ENCODE data around the gene QKI.

QKI gene

GRCh38 chr6:163486821-163487220, 72.3 kb downstream of the QKI start:
- DNase-seq (ENCODE audit: low spot score), result no peak

- DNase-seq (ENCODE audit: low spot score), result no peak
Measured at GRCh38 chr6:163487606-163488005, 73.1 kb downstream of the QKI start.

- no peak for DNase-seq (ENCODE audit: low spot score)
Measured at GRCh38 chr6:163489584-163489983, 75.1 kb downstream of the QKI start.

GRCh38 chr6:163490826-163491577, 76.5 kb downstream of the QKI start:
- no peak for DNase-seq (ENCODE audit: low spot score)

GRCh38 chr6:163491737-163492300, 77.3 kb downstream of the QKI start:
- no peak for DNase-seq (ENCODE audit: low spot score)

- no peak for DNase-seq (ENCODE audit: low spot score)
Measured at GRCh38 chr6:163494279-163494727, 79.8 kb downstream of the QKI start.

GRCh38 chr6:163496205-163496604, 81.7 kb downstream of the QKI start:
- DNase-seq (ENCODE audit: low spot score), result no peak

GRCh38 chr6:163500105-163500504, 85.6 kb downstream of the QKI start:
- DNase-seq (ENCODE audit: low spot score), result no peak

GRCh38 chr6:163501026-163501425, 86.5 kb downstream of the QKI start:
- no peak for DNase-seq (ENCODE audit: low spot score)

- no peak for DNase-seq (ENCODE audit: low spot score)
Measured at GRCh38 chr6:163501439-163501838, 86.9 kb downstream of the QKI start.

- no peak for DNase-seq (ENCODE audit: low spot score)
Measured at GRCh38 chr6:163504984-163505640, 90.6 kb downstream of the QKI start.

- DNase-seq (ENCODE audit: low spot score), result no peak
Measured at GRCh38 chr6:163507965-163508364, 93.4 kb downstream of the QKI start.

- DNase-seq (ENCODE audit: low spot score), result no peak
Measured at GRCh38 chr6:163513003-163513402, 98.5 kb downstream of the QKI start.

GRCh38 chr6:163513570-163514166, 99.2 kb downstream of the QKI start:
- DNase-seq (ENCODE audit: low spot score), result no peak

GRCh38 chr6:163516908-163517307, 102.4 kb downstream of the QKI start:
- DNase-seq (ENCODE audit: low spot score), result no peak

GRCh38 chr6:163520956-163521355, 106.4 kb downstream of the QKI start:
- no peak for DNase-seq (ENCODE audit: low spot score)

GRCh38 chr6:163522033-163522432, 107.5 kb downstream of the QKI start:
- no peak for DNase-seq (ENCODE audit: low spot score)

- DNase-seq (ENCODE audit: low spot score), result no peak
Measured at GRCh38 chr6:163525926-163526325, 111.4 kb downstream of the QKI start.

- no peak for DNase-seq (ENCODE audit: low spot score)
Measured at GRCh38 chr6:163526346-163526745, 111.8 kb downstream of the QKI start.

- no peak for DNase-seq (ENCODE audit: low spot score)
Measured at GRCh38 chr6:163527291-163527690, 112.8 kb downstream of the QKI start.

- DNase-seq (ENCODE audit: low spot score), result no peak
Measured at GRCh38 chr6:163529605-163530004, 115.1 kb downstream of the QKI start.

- no peak for DNase-seq (ENCODE audit: low spot score)
Measured at GRCh38 chr6:163530406-163530805, 115.9 kb downstream of the QKI start.

- DNase-seq (ENCODE audit: low spot score), result no peak
Measured at GRCh38 chr6:163531122-163531521, 116.6 kb downstream of the QKI start.
